COR-L47 (cell line): ENCODE measurements around the gene COL18A1.

Experiments
- DNase-seq: peaks from one replicate; lab custom pipeline; 2025; lab: John Stamatoyannopoulos, UW

Gene COL18A1

DNA sequence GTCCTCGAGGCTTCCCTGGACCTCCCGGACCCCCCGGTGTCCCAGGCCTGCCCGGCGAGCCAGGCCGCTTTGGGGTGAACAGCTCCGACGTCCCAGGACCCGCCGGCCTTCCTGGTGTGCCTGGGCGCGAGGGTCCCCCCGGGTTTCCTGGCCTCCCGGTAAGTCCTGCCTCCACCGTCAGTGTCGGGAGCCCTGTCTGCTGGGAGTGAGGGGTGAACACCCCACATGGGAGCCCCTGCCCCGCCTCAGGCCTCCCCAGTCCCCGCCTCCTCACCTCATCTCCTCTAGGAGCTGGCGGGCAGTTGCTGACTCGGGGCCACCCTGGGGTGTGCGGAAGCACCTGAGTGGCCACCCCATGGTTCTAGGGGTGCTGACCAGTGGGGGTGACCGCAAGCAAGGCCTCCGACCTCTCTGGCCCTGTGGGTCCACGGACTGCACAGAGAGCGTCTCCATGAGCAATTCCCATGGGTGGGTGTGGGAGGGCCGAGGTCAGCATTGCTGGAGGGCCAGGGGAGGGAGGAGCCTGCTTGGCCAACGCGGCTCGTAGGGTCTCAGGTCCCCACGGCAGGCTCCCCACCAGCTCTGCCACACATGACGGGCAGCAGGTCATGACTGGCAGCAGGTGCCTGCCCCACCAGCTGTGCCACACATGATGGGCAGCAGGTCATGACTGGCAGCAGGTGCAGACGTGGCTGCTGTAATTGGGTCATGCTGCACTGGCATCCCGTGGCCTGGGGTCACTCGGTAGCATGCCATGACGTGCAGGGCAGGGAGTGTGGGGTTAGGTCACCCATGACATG, 75.9 kb downstream of the COL18A1 start:
- DNase-seq, result no peak

DNA sequence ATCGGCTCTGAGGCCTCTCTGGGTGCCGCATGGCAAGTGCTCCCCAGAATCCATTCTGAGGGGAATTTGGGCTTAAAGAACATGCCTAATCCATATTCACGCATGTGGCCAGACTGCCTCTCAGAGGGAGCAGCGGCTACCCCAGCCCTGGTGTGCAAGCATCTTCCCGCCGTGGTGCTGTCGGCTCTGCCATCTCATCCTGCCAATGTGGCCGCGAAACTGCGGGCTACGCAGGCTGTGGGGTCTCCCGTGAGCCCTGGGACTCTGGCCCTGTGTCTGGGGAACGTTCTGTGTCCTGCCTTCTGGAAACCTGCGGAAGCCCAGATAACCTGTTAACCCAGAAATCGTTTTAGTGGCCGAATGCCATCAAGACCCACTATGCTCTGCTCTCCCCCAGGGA, 76.6 kb downstream of the COL18A1 start:
- no peak for DNase-seq

DNA sequence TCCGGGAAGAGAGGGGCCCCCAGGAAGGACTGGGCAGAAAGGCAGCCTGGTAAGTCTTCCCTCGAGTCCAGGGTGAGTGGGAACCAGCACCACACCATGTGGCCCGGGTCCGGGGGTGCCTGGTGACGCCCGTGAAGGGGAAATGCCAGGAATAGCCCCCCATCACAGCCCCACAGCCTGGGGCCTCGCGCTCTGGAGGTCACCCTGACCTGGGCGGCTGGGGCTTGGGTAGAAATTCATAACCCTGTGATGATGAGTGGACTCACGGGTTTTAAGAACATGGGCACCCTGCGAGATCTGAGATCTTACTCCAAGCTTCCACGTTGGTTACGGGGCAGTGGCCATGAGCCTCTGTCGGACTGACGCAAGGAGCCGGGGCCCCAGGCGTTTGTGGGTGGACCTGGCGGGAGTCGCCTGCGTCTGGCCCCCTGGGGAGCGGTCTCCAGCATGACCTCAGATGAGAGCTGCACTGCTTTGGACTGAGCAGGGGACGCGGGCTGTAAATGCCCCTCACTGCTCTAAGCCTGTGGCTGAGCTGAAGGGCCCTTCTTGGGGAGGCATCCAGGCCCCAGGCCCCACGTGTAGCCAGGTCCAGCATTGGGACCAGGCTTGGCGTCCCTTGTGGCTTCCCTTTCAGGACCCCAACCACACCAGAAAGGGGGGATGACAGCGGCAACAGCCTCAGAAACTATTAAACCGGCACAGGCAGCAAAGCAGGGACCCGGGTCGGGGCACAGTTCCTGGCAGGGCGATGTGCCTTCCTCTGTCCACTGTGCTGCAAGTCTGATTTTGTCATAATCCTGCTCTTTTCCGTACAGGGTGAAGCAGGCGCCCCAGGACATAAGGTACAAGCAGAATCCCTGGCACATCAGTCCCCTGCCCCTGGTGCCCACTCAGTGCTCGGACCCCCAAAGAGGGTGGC, 77.3 kb downstream of the COL18A1 start:
- DNase-seq, result no peak

DNA sequence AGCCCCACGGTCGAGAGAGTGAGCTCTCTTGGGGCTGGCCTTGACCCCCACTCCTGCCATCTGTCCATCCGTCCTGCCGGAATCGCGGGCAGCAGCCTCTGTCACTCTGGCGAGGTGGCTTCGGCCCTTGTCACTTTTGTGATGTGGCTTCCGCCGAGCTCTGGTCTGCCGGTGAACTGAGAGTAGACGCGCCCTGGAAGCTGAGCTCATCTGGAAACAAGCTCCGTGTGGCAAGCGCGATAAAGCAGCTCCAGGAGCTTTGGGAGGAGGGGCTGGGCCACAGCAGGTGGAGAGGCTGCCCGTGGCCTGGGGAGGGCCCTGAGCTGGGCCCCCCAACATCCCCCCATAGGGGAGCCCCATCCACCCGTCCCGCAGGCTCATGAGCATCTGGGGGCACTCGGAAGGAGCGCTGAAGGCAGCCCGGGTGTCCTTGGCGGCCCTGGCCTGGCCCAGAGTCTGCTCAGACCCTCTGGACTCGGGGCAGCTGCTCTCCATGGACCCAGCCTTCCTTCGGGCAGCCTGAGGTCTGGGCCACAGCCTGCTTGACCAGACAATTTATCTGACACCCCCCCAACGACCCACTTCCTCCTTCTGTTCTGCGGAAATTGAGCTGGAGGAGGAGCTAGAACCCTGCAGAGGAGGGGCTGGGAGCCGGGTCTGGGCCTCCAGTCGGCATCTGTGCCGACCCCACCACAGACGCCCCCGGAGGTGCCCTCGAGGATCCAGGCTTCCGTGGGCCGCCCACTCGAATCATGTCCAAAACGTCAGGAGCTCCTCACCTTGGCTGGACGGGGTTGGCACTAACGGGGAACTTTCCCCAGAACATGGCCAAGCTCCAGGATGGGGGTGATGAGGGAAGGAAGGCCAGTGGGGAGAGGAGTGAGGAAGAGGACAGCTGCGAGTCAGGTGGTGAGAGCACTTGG, 78.2 kb downstream of the COL18A1 start:
- DNase-seq, result no peak

DNA sequence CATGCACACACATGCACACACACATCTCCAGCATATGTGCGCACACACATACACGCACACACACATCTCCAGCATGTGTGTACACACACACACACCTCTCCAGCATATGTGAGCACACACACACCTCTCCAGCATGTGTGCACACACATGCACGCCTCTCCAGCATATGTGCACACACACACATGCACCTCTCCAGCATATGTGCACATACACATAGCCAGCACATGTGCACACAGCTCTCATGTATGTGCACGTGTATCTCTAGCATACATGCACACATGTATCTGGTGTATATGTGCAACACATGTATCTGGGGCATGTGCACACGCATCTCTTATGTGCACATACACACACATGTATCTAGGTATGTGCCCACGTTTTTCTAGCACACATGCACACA, 79.4 kb downstream of the COL18A1 start:
- no peak for DNase-seq

DNA sequence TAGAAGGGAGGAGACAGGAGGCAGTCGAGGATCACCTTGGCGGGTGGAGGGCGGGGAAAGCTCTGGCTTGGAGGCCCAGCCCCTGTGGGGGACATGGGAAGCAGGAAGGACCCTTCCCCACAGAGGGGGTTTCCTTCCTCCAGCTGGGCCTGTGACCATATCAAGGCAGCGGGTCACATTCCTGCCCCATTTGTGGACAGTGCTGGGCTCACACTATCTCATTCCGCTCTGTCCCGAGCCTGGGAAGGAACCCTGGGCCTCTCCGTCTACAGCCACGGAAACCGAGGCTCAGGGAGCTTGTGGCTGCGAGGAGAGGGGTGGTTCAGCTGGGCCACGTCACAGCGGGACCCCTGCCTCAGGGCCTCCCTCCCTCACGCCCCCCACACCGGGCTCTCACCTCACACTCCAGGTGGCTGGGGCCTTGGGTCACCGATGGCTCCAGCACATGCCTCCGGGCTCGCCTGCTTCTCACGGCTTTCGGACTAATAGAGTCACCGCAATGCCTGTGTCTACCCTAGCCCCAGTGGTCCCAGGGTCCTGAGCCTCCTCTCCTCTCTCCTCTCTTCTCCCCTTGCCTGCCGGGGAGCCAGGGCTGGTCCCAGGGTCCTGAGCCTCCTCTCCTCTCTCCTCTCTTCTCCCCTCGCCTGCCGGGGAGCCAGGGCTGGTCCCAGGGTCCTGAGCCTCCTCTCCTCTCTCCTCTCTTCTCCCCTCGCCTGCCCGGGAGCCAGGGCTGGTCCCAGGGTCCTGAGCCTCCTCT, 80.9 kb downstream of the COL18A1 start:
- DNase-seq, result no peak

DNA sequence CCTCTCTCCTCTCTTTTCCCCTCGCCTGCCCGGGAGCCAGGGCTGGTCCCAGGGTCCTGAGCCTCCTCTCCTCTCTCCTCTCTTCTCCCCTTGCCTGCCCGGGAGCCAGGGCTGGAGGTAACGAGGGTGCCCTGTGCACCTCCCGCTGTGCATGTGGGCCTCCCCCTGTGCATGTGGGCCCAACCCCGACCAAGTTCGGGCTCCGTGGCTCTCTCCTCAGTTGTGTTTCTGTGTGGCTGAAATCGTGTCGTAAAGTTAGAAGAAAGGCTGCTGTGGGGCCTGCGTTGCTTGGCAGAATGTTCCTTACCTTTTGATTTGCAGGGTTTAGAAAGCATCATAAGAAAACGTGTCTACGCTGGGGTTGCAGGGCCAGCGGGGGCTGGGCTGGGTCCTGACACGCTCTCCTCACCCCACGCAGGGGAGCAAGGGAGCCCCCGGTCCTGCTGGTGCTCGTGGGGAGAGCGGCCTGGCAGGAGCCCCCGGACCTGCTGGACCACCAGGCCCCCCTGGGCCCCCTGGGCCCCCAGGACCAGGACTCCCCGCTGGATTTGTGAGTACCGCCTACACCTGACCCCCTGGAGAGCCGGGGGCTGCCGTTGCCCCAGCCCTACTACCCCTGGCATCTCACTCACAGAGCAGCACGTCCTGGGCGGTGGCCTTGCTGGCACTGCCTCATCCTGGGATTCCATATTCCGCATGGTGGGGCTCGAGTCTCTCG, 81.6 kb downstream of the COL18A1 start:
- no peak for DNase-seq

DNA sequence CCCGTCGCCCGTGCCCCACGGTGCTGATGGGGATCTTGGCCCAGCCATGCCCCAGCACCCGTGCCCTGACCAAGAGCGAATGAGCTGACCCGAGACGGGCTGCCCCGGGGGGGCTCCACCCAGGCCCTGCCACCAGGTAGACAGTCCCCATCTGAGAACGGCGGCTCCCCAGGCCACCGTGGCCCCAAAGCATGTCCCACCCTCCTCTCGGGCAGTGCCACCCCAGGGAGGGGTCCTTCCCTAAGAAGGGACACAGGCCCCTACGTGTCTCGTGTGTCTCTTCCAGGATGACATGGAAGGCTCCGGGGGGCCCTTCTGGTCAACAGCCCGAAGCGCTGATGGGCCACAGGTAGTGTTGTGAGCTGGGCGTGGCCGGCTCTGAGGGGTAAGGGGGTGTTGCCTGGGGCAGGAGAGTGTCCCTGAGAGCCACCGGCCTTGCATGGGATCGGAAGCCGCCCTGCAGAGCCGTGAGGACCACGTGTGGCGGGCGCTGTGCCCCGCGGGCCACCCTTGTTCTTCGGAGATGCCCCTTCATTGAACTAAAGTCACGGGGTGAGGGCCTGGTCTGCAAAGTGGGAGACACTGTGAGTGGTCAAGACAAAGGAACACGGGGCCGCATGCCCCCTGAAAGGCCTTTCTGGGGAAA, 82.3 kb downstream of the COL18A1 start:
- no peak for DNase-seq

DNA sequence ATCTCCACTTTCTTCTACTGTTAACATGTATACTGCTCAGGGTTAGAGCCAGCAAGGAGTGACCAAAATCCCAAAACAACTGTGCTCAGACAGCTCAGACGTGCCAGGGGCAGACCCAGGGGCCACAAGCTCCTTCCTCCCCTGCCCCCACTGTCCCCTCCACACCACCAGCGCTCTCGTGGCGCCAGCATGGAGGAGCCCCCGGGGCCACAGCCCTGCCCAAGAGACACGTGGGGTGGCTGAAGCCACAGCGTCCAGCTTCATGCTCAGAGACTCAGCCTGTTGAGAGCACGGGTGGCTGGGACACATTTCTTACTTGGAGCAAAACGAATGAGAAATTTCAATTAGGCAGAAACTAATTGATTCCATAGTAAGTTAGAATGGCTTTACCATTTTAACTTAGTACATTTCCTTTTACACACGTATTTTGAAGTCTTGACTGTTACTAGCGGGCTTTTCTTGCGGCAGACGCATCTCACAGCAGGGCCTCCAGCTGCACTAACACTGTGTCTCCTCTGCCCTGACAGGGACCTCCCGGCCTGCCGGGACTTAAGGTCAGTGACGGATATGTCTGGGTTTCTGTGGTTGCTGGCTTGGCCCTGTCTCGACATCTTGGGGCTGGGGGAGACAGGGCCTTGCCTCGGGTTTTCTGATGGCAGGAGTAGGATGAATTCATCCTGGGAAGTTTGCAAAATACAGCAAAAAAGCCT, 83.1 kb downstream of the COL18A1 start:
- no peak for DNase-seq

DNA sequence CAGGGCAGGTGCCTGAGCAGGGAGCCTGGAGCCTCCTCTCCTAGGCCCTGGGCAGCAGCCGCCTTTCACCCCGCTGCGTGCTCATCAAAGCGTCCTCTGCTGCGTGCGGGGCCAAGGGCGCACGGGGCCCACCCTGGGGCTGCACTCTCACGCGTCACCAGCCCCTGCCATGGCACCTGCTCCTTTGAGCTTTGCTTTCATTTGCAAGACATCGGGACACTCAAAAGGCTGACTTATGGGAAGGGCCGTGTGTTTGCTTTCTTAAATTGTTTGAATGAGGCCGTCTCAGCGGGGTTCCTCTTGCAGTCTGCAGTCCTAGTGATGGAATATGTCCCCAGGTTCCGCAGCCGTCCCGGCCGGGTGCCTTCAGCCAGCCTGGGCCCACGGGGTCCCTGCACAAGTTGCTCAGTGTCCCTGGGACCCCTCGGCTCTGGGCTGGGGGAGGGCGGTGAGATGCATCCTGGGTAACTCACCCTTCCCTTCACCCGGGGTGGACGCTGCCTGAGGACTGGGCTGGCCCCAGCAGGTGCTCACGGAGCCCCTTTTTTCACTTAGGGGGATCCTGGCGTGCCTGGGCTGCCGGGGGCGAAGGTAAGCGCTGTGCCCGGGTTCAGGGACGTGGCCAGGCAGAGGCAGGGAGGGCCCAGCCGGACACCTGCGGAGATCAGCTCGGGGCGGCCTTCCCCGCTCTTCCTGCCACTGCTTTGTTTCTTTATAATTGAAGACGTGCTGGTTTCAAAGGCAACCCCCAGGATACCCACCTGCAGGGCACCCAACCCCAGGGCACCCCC, 84.2 kb downstream of the COL18A1 start:
- no peak for DNase-seq

DNA sequence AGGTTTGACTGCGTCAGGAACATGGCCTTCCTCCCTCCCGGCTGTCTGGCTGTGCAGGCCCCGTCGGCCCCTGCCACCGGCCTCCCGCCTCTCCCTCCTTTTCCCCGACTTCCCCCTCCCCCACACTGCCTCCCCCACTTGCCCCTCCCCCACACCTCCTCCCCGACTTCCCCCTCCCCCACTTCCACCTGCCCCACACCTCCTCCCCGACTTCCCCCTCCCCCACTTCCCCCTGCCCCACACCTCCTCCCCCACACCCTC, 84.7 kb downstream of the COL18A1 start:
- no peak for DNase-seq

DNA sequence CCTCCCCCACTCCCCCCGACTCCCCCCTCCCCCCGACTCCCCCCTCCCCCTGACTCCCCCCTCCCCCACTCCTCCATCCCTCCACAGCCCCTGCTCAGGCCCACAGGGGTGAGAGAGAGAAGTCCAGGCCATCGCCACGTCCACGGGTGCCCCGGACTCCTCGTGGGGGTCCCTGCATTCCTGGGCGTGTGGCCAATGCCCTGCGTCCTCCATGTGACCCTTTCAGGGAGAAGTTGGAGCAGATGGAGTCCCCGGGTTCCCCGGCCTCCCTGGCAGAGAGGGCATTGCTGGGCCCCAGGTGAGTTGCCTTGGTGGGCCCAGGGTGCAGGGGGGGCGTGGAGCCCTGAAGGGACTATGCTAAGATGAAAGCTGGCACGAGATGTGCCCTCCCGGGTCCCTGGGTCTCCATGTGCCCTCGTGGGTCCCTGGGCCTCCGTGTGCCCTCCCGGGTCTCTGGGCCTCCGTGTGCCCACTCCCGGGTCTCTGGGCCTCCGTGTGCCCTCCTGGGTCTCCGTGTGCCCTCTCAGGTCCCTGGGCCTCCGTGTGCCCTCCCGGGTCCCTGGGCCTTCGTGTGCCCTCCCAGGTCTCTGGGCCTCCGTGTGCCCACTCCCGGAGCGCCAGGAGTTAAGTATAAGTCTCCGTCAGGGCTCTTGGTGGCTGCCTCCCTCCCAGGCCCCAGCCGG, 85.2 kb downstream of the COL18A1 start:
- DNase-seq, result no peak

DNA sequence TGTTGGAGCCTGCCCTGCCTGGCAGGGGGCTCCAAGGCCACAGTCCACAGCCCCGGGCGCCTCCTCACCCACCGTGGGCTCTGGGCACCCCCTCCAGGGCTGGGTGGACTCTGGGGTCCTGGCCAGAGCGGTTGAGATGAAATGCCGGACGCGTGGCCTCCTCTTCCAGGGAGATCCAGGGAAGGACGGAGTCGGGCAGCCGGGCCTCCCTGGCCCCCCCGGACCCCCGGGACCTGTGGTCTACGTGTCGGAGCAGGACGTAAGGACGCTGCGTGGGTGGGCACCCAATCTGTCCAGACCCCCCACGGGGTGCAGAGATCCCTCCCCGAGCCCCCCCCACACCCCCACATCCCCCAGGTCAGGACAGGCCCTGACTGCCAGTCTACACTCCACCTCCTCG, 86.1 kb downstream of the COL18A1 start:
- DNase-seq, result no peak

DNA sequence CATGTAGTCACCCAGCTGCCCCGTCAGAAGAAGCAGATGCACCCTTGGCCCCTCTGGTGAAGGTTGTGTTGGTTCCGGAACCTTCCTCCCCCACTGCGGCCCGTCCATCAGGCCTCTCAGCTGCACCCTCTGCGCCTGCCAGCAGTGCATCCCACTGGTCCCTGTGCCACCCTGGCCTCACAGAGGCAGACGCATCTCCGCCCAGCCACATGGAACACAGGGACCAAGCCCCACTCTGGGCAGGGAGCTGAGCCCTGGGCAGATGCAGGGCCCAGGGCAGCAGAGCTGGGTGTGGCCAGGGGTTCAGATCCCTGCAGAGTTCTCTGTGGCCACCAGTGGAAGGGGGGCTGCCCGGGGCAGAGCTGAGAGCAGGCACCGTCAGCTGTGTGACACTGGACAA, 86.7 kb downstream of the COL18A1 start:
- DNase-seq, result no peak

DNA sequence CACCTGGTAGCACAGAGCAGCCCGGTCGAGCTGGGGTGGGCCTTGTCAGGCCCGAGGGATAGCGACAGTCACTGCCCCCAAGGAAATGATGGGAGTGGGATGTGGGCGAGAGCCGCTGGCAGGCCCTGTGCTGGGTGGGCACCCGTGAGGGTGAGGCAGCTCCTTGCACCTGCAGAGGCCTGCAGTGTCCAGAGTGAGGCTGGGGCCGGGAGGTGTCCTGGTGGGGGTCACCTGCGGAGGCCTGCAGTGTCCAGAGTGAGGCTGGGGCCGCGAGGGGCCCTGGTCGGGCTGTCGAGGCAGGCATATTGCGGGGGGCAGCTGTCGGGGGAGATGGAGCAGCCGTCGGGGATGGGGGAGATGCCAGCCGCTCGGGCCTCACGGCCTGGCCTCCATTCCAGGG, 87.8 kb downstream of the COL18A1 start:
- no peak for DNase-seq

DNA sequence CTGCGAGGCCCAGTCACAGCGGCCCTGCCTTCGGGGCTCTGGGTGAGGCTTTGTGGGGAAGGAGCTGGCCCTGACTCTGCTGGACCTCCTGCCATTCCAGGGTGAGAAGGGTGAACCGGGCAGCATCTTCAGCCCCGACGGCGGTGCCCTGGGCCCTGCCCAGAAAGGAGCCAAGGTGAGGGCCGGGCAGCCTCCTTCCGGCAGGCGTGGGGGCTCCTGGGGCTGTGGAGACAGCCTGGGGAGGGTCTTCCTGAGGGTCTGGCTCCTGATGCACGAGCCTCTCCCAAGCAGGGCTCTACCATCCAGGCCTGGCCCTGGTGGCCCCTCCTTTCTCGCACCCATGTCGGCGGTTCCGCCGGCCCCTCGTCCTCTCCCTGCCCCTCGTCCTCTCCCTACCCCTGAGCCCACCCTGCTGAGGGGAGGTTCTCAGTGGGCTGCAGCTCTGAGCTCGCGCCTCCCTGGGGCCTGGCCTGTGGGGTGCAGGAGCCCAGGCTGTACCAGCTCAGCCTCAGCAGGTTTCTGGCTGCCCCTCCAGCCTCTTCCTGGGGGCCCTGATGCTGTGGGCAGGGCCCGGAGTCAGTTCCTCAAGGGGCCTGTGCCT, 88.5 kb downstream of the COL18A1 start:
- DNase-seq, result no peak

DNA sequence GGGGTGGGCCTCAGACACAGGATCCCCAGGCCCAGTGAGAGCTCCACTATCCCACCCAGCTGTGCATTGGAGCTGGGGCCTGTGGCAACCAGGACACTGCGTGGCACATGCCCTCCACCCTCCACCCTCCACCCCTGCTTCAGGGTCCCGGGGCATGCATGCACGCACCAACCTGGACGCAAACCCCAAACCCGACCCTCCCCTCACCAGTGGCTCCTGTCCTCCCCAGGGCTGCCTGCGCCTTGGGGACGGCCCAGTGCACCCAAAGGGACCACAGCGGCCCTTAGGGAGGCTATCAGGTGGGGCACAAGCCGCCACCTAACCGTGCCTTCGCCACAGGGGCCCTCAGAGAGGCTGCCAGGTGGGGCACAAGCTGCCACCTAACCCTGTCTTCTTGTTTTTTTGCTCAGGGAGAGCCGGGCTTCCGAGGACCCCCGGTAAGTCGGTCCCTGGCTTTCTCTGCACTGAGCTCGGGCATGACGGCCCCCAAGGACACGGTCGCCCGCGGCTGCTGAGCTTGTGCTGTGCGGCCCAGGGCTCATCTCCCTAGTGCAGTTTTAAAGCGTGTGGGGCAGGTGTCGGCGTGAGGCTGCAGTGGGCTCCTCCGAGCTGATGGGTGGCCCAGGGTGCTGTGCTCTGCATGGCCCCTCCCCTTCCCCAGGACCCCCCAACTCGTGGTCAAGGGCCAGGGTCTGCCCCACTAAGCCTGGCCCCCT, 89.3 kb downstream of the COL18A1 start:
- no peak for DNase-seq
